Stimulated activated CD4-positive, alpha-beta T cell treated with anti-CD3 and anti-CD28 coated beads, Interleukin-4, amount 100 ng/mL, for 24 hours (primary cell): ENCODE data around the gene LSM4.
"Not testable (repeated sequence)": the region's sequence is repeated elsewhere in the genome, so short reads cannot be mapped to it uniquely, and the experiment has no call there.

Experiments
- DNase-seq: peaks from one replicate; pipeline ENCODE4 v3.0.0-alpha.2; 2020

The LSM4 gene

GRCh38 chr19:18322759-18323460, at the start of gene LSM4:
TSS of gene LSM4 (minus strand) at chr19:18323076. CDS start at chr19:18323020, 56 bp downstream.
- peak; percentile 99 for DNase-seq

DNA sequence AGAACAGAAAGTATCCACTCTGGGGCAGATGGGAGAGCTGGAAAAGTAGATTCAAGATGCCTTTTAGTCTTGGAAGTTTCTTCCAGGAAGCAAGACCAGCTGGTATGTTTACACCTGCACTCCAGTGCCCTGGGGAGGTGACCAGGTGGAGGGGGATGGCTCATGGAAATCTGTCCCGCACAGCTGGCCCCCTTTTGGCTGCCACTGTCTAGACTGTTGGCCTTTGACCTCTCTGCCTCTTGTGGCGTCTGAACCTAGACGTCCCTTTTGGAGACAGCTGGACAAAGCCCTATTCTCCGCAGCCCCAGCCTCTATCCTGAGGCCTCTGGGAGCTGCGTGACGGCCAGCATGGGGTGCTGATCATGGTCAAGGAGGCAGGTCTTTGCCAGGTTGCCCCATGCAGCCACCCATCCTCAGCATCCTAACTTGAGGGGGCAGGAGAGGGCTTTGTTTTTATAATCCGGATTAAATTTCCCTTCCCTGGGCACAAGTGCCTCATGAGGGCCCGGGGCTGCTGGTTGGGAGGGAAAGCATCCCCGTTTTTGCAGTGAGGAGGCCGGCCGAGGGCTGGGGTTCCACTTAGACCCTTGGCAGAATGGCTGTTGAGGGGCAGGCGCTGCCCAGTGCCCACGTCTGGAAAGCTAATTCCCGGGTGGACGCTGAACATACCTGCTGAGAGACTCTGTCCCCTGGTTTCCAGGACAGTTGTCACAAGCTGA, 45.8 kb upstream of the LSM4 start:
- no peak for DNase-seq

GRCh38 chr19:18366021-18366435, 43.2 kb upstream of the LSM4 start:
- DNase-seq: no peak

- DNase-seq: no peak
Measured at GRCh38 chr19:18364826-18365528, 42.1 kb upstream of the LSM4 start.

DNA sequence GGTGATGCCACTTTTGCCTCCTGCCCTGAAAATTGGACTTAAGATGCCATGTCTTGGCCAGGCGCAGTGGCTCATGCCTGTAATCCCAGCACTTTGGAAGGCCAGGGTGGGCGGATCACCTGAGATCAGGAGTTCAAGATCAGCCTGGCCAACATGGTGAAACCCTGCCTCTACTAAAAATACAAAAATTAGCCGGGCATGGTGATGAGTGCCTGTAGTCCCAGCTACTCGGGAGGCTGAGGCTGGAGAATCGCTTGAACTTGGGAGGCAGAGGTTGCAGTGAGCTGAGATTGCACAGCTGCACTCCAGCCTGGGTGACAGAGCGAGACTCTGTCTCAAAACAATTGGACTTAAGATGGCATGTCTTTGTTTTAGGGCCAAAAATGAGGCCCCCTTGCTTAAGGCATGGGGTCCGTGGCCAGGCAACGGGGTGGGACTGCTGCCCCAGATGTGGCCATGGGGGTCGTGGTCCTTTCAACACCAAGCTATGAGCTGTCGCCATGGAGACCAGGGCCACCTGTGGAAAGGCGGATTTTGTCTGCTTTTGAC, 41.5 kb upstream of the LSM4 start:
- not testable (repeated sequence) for DNase-seq

DNA sequence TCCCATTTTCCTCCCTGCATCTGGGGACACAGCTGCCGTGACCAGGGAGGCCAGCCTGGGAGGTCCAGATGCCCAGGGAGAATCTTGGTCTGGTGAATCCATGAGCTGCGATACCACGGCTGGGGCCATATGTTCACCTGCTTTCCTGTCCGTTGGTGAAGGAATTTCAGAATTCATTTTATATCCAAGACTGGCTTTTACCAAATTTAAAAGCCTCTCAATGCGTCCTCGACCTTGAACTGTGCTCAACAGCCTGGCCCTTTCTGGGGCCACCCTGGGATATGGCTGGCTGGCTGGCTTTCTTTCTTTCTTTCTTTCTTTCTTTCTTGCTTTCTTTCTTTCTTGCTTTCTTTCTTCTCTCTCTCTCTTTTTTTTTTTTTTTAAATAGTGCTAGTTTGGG, 40.9 kb upstream of the LSM4 start:
- DNase-seq: no peak

DNA sequence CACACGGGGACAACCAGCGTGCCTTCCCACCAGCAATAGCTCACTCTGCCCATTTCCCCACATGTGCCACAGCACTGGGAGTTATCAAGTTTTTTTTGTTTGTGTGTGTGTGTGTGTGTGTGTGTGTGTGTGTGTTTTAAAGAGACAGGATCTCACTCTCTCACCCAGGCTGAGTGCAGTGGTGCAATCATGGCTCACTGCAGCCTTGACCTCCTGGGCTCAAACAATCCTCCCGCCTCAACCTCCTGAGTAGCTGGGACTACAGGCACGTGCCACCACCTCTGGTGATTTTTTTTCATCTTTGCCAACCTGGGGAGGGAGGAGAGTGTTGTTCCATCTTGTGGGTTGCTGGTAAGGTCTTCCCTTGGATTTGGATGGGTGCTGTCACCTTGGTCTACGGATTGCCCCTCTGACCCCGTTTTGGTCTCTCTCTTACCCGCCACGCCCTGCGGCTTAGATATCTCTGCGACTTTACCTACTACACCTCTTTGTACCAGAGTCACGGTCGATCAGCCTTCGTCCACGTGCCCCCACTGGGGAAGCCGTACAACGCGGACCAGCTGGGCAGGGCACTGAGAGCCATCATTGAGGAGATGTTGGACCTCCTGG, 40.2 kb upstream of the LSM4 start:
- DNase-seq: no peak

GRCh38 chr19:18361646-18362045, 38.8 kb upstream of the LSM4 start:
- DNase-seq: no peak

DNA sequence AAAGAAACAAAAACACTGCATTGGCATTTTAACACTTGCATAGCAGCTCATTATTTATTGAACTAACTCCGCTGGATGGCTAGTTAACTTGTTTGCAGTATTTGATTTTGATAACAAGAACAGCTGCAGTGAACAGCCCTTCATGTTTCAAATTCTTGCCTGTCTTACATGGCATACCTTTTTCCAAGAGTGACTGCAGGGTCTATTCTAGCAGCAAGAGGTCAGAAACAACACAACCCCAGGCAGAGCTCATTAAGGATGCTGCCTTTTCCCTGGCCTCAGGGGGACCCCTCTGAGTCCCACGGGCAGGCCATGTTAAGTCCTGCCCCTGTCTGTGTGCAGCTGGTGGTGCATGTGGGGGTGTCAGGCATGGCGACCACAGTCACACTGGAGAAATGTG, 34.2 kb upstream of the LSM4 start:
- DNase-seq: no peak

GRCh38 chr19:18354743-18355142, 31.9 kb upstream of the LSM4 start:
- not testable (repeated sequence) for DNase-seq

GRCh38 chr19:18353378-18354005, 30.6 kb upstream of the LSM4 start:
- no peak for DNase-seq

- DNase-seq: no peak
Measured at GRCh38 chr19:18351544-18351943, 28.7 kb upstream of the LSM4 start.

GRCh38 chr19:18350490-18350889, 27.6 kb upstream of the LSM4 start:
- no peak for DNase-seq

- peak; percentile 27 for DNase-seq
Measured at GRCh38 chr19:18349524-18350128, 26.8 kb upstream of the LSM4 start.

- not testable (repeated sequence) for DNase-seq
Measured at GRCh38 chr19:18348818-18349339, 26.0 kb upstream of the LSM4 start.

- DNase-seq: no peak
Measured at GRCh38 chr19:18348171-18348570, 25.3 kb upstream of the LSM4 start.

- no peak for DNase-seq
Measured at GRCh38 chr19:18346091-18346490, 23.2 kb upstream of the LSM4 start.

- no peak for DNase-seq
Measured at GRCh38 chr19:18345296-18345695, 22.4 kb upstream of the LSM4 start.

GRCh38 chr19:18344582-18344950, 21.7 kb upstream of the LSM4 start:
- no peak for DNase-seq

- no peak for DNase-seq
Measured at GRCh38 chr19:18342090-18342632, 19.3 kb upstream of the LSM4 start.

DNA sequence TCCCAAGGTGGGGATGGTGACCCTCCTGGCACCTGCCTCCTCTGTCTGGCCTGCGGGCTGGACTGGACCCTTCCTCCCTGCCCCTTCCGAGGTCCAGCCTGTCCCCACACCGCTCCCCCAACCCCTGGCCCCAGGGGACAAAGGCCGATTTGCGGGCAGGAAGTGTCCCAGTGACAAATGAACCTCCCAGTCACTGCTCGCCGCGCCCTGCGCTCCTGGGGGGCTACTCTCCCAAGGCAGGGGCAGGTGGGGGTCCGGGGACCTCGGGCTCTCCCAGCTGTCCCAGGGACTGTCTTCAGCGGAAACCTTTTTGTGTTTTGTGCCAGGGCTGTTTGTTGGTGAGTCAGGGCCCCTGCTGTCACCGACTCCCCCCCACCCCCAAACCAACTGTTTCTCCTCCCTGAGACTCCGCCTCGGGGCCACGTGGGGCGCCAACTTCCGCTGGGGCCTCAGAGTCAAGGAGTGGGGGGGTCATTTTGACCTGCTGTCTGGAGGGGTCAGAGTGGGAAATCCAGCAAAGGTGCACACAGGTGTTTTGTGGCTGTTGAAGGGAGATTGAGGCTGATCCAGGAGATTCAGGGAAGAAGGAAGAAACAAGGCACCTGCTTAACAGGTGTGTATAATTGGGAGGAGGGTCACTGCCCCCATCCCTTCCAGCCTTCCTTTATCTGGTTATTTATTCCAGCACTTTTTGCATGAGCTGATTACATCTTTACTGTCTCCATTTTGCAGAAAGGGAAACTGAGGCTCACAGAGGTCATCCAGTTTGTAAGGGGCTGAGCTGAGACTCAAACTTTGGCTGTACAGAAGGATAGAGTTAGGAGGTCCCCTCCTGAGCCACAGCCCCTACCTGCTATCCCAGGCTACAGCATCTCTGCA, 18.4 kb upstream of the LSM4 start:
- DNase-seq: peak; percentile 74
